NOMO-1 treated with DMSO at 0.1 percent for 48 hours (cell line): ENCODE data around the gene SLC17A7.
A peak's percentile ranks its signal among the peaks of the same experiment; 100 is the strongest.
"Not testable (repeated sequence)": the region's sequence is repeated elsewhere in the genome, so short reads cannot be mapped to it uniquely, and the experiment has no call there.

ENCODE experiments used
- DNase-seq: peaks from one replicate; lab custom pipeline; 2025; ENCODE audit not compliant: unreplicated experiment; lab: John Stamatoyannopoulos, UW

SLC17A7 gene

DNA sequence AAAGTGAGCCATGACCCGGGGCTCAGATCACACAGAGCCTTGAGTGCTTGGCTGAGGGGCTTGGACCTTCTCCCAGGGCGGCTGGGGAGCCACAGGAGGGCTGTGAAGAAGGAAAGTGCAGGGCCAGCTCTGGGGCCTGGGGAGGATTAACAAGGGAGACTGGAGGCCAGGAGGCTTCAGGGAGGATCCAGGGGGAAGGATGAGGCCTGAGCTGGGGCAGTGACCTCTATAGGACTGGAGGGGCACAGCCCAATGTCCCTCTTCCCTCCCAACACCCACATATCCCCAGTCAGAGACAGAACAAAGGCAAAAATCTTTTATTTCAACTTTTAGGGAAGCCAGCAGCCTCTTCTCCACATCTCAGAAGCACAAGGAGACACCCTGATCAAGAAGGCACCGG, 4.7 kb upstream of the SLC17A7 start:
- DNase-seq: no peak

DNA sequence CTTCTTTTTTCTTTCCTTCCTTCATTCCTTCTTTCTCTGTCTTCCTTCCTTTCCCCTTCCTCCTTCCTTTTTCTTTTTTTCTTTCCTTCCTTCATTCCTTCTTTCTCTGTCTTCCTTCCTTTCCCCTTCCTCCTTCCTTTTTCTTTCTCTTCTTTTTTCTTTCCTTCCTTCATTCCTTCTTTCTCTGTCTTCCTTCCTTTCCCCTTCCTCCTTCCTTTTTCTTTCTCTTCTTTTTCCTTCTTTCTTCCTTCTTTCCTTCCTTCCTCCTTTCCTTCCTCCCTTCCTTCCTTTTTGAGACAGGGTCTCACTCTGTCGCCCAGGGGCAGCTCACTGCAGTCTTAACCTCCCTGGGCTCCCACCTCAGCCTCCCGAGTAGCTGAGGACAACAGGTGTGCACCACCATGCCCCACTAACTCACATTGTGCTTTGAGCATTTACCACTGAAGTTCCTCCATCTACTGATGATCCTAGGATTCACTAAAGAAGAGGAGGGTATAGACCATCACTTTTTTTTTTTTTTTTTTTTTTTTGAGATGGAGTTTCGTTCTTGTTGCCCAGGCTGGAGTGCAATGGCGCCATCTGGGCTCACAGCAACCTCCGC, 2.9 kb upstream of the SLC17A7 start:
- not testable (repeated sequence) for DNase-seq

DNA sequence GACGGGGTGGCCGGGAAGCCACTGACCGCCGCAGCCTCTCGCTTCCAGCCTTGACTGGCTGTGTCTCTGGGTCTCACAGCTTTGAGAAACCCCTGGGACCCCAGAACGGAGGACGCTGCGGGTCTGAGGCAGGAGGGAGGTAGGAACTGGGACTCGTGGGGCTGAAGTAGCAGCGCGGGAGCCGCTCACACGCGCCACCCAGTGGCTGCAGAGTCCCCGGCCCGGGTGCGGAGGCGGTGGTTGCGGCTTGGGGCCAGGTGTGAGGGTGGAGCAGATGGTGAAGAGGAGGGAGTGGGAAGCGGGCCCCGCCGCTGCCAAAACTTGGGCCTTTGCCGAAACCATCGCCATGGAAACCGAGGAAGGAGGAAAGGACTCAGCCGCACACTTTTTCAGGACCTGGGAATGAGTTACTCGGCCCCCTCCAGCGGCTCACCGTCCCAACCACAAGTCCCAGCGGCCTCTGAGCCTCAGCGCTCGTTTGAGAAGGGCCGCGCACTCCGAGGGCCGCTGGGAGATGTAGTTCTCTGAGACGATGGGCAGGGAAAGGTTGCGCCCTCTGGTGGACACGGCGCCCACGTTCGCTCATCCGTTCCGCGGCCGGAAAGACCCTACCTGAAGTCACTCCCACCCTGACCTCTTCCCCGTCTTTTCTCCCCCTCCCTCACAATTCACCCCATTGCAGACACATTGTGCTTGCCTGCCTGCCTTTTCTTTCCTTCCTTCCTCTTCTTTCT, 2.2 kb upstream of the SLC17A7 start:
- peak; percentile 93 for DNase-seq

DNA sequence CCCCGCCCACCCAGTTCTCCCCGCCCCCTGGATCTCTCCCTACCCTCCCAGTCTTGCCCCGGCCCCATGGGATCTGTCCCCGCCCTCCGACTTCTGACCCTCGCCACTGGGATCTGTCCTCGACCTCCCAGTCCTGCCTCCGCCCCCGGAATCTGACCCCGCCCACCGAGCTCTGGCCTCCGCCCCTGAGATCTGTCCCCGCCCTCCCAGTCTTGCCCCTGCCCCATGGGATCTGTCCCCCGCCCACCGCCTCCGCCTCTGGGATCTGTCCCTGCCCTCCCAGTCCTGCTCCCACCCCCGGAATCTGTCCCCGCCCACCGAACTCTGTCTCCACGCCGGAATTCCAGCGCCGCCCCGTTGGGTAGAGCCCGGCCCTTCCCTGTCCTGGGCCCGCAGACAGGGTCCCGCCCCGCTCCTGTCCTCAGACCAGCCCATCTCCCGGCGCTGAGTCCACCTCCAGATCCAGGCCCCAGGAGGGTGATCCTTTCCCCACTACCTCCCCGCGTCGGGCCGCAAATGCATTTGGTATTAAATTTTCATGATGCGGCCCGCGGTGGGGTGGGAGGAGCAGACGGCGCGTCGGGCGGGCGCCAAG, 1.5 kb upstream of the SLC17A7 start:
- peak; percentile 51 for DNase-seq

DNA sequence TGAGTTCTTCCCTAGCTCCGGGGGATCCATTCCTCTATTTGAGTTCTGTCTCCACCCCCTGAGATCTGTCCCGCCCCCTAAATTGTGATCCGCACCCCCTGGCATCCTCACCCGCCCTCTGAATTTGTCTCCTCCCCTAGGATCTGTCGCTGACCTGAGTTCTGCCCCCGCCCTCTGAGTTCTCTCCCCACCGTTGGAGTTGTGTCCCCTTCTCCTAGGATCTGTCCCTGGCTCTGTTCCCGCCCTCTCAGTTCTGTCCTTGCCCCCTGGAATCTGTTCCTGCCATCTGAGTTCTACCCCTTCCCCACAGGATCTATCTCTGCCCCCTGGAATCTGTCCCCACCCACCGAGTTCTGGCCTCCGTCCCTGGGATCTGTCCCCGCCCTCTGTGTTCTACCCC, 1.0 kb upstream of the SLC17A7 start:
- peak; percentile 38 for DNase-seq

DNA sequence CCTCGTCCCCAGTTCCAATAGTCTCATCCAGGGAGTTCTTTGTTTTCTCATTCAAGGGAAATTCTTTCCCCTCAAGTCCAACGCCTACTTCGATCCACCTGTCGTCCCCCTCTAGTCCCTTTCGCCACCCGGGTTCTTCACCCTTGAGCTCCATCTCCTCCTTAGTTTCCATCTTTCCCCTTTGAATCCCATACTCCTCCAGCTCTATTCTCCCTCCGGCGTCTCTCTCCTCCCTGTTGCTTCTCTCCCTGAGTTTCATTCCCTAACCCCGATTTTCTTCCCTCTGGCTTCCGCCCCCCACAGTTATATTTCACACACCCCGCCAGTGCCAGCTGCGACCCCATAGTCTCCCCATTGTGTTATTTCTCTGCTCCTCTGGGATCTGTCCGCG, 628 bp upstream of the SLC17A7 start:
- no peak for DNase-seq

DNA sequence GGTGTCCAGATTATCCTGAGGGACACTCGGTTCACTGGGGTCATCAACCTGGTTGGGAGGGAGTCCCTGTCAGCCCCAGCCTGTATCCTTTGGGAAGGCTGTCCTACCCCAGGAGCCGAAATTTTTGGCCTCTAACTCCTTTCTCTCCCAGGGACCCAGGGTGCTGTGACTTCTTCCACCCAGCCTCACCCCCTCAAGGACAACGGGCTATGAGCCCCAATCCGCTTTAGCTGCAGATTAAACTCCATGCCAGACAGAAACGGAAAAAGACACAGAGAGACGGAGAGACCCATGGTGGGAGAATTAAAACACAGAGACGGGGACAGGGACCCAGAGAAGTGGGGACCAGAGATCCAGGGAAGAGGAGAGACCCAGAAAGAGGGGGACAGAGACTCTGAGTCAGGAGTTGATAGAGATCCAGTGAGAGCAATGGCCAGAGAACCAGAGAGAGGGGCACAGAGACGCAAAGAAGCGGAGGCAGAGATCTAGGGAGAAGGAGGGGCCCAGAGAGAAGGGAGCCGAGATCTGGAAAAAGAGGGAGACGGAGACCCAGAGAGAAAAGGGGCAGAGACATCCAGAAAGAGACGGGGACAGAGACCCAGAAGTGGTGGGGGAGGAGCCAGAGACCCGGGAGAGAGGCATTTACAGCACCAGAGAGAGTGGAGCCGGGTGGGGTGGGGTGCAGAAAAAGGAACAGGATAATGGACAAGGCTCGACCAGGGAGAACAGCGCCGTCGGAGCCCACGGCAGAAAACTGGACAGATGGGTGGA, 703 bp downstream of the SLC17A7 start:
- DNase-seq: no peak

DNA sequence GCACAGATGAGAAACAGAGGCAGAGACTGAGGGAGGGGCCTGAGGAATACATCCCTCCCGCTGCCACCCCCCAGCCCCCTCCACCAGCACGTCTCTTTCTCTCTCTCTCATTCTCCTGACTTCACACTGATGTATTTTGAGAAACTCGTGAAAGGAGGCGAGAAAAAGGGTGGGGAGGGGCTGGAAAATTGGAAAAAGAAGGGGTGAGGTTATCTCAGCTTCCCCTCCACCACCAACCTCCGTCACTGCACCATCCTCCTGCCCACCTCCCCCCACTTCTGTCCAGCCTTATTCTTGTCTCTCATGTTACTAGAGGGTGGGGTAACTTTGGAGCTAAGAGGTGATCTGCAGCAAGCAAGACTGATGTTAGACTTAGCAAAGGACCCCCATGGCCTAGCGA, 1.5 kb downstream of the SLC17A7 start:
- DNase-seq: no peak

DNA sequence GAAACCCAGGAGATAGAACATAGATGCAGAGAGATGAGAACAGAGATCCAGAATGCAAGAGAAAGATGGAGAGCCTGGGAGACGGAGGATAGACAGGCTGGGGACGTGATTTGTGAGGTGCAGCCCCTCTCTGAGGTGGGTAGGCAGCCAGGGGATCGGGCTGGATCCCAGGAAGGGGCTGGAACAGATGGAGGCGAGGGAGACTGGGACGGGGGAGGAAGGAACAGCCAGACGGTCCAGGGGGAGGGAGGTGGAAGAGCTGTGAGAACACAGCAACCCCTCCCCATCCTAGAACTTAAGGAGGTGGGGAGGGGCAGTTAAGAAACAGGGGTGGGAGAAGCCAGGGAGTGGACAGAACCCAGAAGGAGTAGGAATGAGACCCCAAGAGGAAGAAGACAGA, 3.1 kb downstream of the SLC17A7 start:
- DNase-seq: no peak

DNA sequence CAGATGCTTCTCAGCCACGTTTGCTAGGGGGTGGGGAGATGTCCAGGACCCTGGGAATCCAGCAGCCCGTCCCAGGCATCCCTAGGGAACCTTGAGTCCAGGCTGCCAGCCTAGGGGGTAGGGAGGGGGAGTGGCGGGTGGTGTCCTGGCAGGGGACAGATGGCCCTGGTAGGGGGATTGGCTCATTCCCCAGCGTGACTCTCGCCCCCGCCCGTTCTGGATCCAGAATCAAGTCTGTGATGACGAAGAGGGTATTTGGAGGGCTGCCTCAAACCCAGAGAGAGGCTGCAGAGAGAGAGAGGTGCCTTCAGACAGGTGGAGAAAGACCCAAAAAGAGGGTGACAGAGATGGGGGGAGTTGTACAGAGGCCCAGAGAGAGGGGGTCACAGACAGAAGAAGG, 4.1 kb downstream of the SLC17A7 start:
- DNase-seq: no peak

DNA sequence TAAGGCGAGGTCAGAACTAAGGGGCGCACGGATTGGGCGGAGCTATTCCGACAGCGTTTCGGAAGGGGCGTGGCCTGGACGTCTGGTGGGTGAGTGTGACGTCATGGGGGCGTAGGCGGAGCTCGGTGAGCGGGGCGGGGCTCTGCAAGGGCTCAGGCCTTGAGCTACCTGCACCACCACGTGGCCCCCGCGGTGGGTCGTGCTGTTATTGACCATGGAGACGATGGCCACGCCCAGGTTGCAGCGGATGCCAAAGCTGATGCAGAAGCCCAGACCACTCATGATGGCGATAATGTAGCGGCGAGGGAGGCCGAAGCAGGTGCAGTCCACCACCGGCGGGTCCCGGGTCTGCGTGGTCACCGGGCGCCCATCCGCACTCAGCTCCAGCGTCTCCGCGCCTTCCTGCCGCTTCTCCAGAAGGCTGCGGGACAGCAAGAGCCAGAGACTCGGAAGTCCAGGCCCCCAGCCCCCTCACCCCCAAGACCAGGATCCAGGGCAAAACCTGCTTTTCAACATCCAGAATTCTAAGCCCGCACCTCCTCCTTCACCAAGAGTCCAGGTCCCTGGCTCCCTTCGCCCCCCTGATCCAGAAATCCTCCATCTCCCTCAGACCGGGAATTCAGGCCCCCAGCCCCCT, 4.8 kb downstream of the SLC17A7 start:
- no peak for DNase-seq

DNA sequence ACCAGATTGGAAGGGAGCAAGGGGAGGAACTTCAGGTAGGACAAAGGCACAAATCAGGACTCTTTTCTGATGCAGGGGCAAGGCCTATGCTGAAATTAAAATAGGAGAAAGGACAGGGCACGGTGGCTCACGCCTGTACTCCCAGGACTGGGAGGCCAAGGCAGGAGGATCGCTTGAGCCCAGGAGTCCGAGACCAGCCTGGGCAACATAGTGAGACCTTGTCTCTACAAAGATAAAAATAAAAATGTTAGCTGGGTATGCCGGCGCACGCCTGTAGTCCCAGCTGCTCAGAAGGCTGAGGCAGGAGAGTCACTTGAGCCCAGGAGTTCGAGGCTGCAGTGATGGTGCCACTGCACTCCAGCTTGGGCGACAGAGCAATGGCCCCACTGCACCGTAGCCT, 5.7 kb downstream of the SLC17A7 start:
- no peak for DNase-seq

DNA sequence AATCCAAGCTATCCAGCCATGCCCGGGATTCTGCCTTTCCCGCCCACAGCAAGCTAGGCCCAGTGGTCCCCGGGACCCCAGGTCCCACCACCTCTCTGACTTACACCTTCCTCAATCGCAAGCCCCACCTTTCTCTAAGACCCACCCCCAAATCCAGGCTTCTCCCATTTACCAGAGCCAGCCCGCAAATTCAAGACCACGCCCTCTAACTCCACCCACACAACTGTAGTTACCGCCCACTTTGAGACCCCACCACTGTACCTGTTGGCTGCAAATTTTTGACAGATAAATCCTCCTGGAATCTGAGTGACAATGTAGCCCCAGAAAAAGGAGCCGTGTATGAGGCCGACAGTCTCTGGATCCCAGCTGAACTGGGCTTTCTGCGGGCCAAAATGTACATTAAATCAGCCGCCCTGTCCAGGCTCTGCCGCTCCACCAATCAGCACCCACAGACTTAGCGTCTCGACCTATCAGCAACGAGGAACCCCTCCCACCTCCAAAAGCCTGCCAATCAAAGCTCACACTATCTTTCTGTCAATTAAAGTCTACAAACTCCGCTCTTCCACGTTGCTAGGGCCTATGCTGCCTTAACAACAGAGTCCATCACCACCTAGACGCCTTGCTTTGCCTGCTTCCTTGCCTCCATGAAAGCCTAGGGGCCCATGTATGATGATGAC, 6.3 kb downstream of the SLC17A7 start:
- DNase-seq: no peak

DNA sequence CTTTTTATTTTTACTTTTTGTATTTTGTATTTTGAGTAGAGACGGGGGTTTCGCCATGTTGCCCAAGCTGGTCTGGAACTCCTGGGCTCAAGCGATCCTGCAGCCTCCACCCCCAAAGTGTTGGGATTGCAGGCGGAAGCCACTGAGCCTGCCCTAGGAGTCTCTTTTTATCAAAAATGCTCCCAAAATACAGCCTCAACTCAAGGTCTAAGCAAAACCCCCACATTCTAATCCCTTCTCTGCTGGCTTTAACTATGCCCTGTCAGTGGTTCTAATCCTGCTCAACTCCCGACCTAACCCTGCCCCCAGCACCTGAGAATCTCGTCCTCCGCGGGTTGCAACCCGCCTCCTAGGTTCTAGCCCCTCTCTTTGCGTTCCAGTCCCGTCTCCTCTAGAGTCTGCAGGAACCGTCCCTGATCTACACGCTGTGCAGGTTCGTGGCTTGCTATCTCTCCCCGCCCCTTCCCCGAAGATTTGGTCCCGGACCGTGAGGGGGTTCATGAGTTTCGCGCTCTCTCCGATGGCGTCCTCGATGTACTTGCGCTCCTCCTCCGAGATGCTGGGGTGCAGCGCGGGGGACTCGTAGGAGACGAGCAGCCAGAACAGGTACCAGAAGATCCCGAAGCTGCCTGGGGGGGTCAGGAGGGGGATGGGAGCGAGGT, 8.0 kb downstream of the SLC17A7 start:
- DNase-seq: no peak

DNA sequence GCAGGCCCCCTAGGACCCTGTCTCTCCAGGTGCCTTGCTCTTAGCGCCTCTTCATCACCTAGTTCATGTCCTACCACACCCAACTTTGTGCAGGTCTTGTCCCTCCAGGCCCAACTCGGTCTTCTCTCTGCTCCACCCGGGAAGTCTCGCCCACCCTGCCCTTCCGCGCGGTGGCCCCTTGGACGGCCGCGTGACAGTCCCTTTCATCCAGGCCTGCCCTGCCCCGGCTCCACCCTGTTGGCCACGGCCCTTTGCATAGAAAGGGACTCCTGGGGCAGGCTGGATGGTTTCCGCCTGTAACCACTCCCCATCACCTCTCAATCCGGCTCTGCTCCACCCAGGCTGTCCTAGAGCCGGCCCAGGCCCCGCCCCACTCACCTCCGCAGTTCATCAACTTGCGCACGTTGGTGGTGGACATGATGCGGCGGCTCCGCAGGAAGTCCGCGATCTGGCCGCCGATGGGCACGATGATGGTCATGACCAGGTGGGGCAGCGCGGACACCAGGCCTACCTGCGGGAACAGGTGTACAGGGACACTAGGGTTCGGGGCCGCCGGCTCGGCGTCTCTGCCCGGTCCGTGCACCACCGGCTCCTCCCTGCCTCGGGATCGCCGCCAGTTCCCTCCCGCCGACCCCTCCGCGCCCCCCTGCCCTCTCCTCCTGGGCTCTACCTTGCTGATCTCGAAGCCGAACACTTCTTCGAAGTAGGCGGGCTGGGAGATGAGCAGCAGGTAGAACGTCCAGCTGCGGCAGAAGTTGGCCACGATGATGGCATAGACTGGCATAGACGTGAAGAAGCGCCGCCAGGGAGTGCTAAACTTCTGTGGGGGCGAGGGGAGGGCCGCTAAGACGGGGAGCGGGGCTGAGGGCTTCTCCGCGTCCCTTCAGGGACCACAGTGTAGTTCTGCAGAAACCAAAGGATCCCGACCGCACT, 8.9 kb downstream of the SLC17A7 start:
- no peak for DNase-seq

DNA sequence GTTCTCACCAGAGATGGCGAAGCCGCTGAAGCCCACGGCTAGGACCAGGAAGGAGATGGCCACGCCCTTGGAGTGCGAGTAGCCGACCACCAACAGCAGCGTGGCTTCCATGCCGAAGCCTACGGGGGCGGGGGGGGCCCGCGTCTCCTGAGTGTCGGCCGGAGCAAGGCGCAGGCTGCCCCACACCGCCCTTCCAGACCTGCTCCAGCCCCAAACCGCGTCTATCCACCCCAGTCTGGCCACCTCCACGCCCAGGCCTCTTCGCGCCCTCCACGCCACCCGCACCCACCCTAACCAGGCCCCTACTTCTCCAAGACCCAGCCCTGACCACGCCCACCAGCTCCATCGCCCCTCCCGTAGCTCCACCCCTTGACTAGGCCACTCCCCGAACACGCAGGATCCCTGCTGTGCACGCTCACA, 10.0 kb downstream of the SLC17A7 start:
- DNase-seq: no peak

DNA sequence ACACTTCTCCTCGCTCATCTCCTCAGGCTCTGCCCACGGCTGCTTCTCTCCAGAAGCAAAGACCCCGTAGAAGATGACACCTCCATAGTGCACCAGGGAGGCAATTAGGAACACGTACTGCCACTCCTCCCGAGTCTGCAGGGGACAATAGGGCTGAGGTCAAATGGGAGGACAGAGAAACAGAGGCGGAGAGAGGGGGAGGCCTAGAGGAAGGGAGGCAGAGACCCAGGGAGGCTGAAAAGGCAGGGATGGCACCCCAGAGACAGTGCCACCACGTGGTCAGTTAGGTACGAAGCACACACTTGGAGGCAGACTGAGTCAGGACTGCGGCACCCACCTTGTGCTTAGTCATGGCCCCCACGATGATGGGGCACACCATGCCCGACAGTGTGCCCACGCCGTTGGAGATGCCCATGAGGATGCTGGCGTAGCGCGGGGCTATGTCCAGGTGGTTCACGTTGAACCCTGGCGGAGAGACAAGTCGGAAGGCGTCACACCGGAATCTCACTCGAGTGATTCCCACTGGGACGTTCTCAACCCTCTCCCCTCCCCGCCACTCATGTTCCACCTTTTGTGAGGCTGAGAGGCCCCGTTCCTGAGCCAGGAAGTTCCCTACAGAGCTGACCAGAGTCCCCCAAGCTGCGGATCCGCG, 10.5 kb downstream of the SLC17A7 start:
- DNase-seq: peak; percentile 13

DNA sequence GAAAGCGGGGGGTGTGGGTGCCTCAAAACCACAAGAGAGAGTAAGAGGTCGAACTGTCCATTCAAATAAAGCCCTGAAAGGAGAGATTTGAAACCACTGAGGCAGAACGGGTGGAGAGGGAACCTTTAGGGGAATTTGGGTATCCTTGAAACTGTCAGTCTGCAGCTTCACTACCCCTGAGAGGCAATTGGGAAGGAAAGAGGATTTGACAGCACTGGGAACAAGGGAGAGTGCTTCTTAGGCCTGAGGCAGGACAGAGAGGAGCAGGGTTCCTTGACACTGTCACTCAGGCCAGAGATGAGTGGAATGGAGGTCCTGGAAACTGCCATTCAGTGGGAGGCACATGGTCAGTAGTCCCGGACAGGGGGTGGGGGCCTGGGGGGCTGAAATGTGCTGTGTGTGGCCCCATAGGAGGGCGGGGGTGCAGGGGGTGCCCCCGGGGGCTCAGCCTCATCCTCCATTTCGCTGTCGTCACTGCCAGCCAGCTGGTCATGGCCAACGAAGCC, 11.1 kb downstream of the SLC17A7 start:
- no peak for DNase-seq
